Fibroblast of lung (primary cell): ENCODE measurements around the gene CMTR1. TPM values are rescaled to one million over a fixed set of nuclear protein-coding genes. Genes with fewer than 3 reads are reported as not detected.

Source experiments
- DNase-seq, 2 donors: peaks; one replicate each; pipeline versions ENCODE4 v3.0.0 to v3.0.0-alpha.2; 2010; ENCODE audit warnings: low read depth in 2 of 2
- H2AFZ ChIP-seq: 2 replicates; pipeline ENCODE4 v1.5.1; 2012; ENCODE audit warnings: low read length, control low read depth, inconsistent platforms
- H3K27ac ChIP-seq: 2 replicates; pipeline ENCODE4 v1.5.1; 2011; ENCODE audit warnings: low read length, control low read depth; ENCODE audit not compliant: insufficient read depth
- H3K27me3 ChIP-seq: 2 replicates; pipeline ENCODE4 v1.5.1; 2011; ENCODE audit warnings: mild to moderate bottlenecking, low read length; ENCODE audit not compliant: control insufficient read depth, insufficient read depth
- H3K36me3 ChIP-seq: 2 replicates; pipeline ENCODE4 v1.5.1; 2011; ENCODE audit warnings: low read length; ENCODE audit not compliant: control insufficient read depth, insufficient read depth
- H3K4me1 ChIP-seq: 2 replicates; pipeline ENCODE4 v1.5.1; 2011; ENCODE audit warnings: low read length; ENCODE audit not compliant: control insufficient read depth, insufficient read depth; ENCODE audit errors: extremely low read depth
- H3K4me2 ChIP-seq: 2 replicates; pipeline ENCODE4 v1.5.1; 2011; ENCODE audit warnings: low read length, control low read depth; ENCODE audit not compliant: insufficient read depth; ENCODE audit errors: extremely low read depth
- H3K4me3 ChIP-seq, 4 experiments: fragments of 200-600 bp in 1 of 4; sonication (generic) in 1 of 4; replicated peaks in 1 of 4; 2 replicates each; pipeline ENCODE4 v1.5.1; 2011 to 2016; ENCODE audit warnings: low read length in 4 of 4, low read depth in 3 of 4, mild to moderate bottlenecking in 3 of 4, control low read depth in 2 of 4, inconsistent platforms in 1 of 4, mixed read lengths in 1 of 4; ENCODE audit not compliant: insufficient read depth in 1 of 4; ENCODE audit errors: control extremely low read depth in 1 of 4
- H3K79me2 ChIP-seq: 2 replicates; pipeline ENCODE4 v1.5.1; 2012; ENCODE audit warnings: mild to moderate bottlenecking, low read length, inconsistent platforms; ENCODE audit not compliant: control insufficient read depth, insufficient read depth
- H3K9ac ChIP-seq: 2 replicates; pipeline ENCODE4 v1.5.1; 2011; ENCODE audit warnings: mild to moderate bottlenecking, low read length, control low read depth; ENCODE audit not compliant: insufficient read depth
- H3K9me3 ChIP-seq: 2 replicates; pipeline ENCODE4 v1.5.1; 2012; ENCODE audit warnings: low read depth, low read length; ENCODE audit not compliant: control insufficient read depth, insufficient read depth
- H4K20me1 ChIP-seq: 2 replicates; pipeline ENCODE4 v1.5.1; 2011; ENCODE audit warnings: low read length; ENCODE audit not compliant: control insufficient read depth, insufficient read depth; ENCODE audit errors: extremely low read depth
- CTCF ChIP-seq, 2 donors: IDR thresholded peaks in 1 of 2; conservative IDR thresholded peaks in 1 of 2; 1 replicate in 1 of 2; 2 replicates in 1 of 2; pipeline ENCODE4 v1.5.1; 2011 to 2012; ENCODE audit warnings: low read length in 2 of 2, control low read depth in 1 of 2, inconsistent platforms in 1 of 2, low read depth in 1 of 2, mild to moderate bottlenecking in 1 of 2
- EZH2 ChIP-seq: IDR thresholded peaks from 2 replicates; pipeline ENCODE4 v1.5.1; 2012; ENCODE audit warnings: low read length, control low read depth, mild to moderate bottlenecking; ENCODE audit errors: missing control alignments
- polyA plus RNA-seq, 2 donors: library from polyadenylated mRNA; depleted of rRNA in 1 of 2; stranded (reverse) in 1 of 2; unstranded in 1 of 2; fragments of >200 nt; gene quantifications; 2 replicates each; pipeline ENCODE4 v1.2.1, GENCODE V29; 2011 to 2012; ENCODE audit warnings: missing spikeins in 1 of 2
- total RNA-seq: library from RNA; depleted of rRNA; stranded (reverse); fragments of >200 nt; gene quantifications from 2 replicates; pipeline ENCODE4 v1.2.1, GENCODE V29; 2014

CMTR1 gene
- total and polyA plus RNA-seq, 2 donors (not counting 1 experiment from before 2014, with no cell fraction given): 27.0 to 44.8 TPM

DNA sequence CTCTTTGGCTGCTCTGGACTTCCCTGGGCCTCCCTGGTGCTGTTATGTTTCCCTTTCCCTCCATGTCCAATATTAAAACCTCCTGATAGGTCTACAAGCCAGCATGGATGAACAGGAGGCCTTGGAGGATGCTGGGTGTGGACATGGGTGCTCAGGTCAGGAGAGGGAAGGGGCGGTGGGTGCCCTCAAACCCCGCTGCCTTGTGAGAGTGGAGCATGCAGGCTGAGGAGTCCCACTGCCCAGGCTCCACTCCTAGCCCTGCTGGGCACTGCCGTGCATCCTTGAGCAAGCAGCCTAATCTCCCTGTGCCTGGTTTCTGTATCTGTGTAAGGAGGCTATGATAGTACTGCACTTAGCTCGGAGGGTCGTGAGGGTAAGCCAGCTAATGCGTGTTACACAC is 85.1 kb downstream of the CMTR1 start:
- H2AFZ ChIP-seq: no peak overlapping the region
- H3K4me3 ChIP-seq: no peak overlapping the region
- H3K4me1 ChIP-seq: peaks cover 3% of the 10 kb centered on the region
- TF ChIP-seq CTCF (conservative IDR thresholded peaks at IDR 0.05 in 1 of 2, IDR thresholded peaks at IDR 0.05 in 1 of 2; ENCODE audit: low read depth in 1 of 2, low read length in 2 of 2) (no peak), EZH2 (no peak)
- no peak for DNase-seq
- H4K20me1 ChIP-seq: no peaks in the 10 kb centered on the region
- H3K4me2 ChIP-seq: no peak overlapping the region
- no peaks in the 10 kb centered on the region for H3K9me3 ChIP-seq
- H3K79me2 ChIP-seq: no peaks in the 10 kb centered on the region
- no peaks in the 10 kb centered on the region for H3K36me3 ChIP-seq
- H3K9ac ChIP-seq: no peak overlapping the region
- peaks cover 19% of the 10 kb centered on the region for H3K27me3 ChIP-seq
- H3K27ac ChIP-seq: no peak overlapping the region

GRCh38 chr6:37519461-37519860 is 86.4 kb downstream of the CMTR1 start:
- TF ChIP-seq EZH2 (no peak), CTCF (conservative IDR thresholded peaks at IDR 0.05 in 1 of 2, IDR thresholded peaks at IDR 0.05 in 1 of 2; ENCODE audit: low read depth in 1 of 2, low read length in 2 of 2) (no peak)
- Histone ChIP-seq H3K27ac (no peak overlapping the region), H3K4me1 (peaks cover 5% of the 10 kb centered on the region), H3K4me2 (no peak overlapping the region), H2AFZ (no peak overlapping the region), H3K9me3 (no peaks in the 10 kb centered on the region), H3K36me3 (no peaks in the 10 kb centered on the region), H3K79me2 (no peaks in the 10 kb centered on the region), H3K9ac (no peak overlapping the region), H3K27me3 (peaks cover 14% of the 10 kb centered on the region), H4K20me1 (no peaks in the 10 kb centered on the region), H3K4me3 (no peak overlapping the region)
- no peak for DNase-seq

DNA sequence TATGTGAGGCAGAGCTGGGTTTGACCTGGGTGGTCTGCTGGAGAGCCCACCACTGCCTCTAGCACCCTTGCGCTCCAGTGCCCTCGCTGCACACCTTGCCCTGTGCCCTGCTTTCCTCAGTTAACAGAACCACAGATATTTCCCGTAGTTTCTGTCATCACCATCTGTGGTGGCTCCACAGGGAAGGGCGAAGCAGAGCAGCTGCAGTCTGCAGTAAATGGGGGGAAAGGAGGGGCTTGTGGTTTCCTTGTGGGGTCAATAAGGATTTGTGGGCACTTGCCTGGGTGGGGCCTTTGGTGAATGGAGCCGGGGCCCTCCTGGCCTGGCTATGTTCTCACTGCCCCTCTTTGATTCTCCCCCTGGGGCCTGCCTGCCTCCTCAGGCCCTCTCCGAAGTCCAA is 87.9 kb downstream of the CMTR1 start:
- Histone ChIP-seq H3K79me2 (no peaks in the 10 kb centered on the region), H3K9ac (no peak overlapping the region), H3K9me3 (no peaks in the 10 kb centered on the region), H3K4me1 (peaks cover 2% of the 10 kb centered on the region), H3K27me3 (peaks cover 11% of the 10 kb centered on the region), H3K27ac (no peak overlapping the region), H3K4me2 (no peak overlapping the region), H3K36me3 (no peaks in the 10 kb centered on the region), H4K20me1 (no peaks in the 10 kb centered on the region), H3K4me3 (no peak overlapping the region), H2AFZ (no peak overlapping the region)
- no peak for DNase-seq
- TF ChIP-seq EZH2 (no peak), CTCF (conservative IDR thresholded peaks at IDR 0.05 in 1 of 2, IDR thresholded peaks at IDR 0.05 in 1 of 2; ENCODE audit: low read depth in 1 of 2, low read length in 2 of 2) (no peak)
